NCI-H2081 (cell line): ENCODE measurements around the gene PRR35.

Experiments
- DNase-seq, 2 experiments: peaks; one replicate each; lab custom pipeline; 2025; lab: John Stamatoyannopoulos, UW

The PRR35 gene

DNA sequence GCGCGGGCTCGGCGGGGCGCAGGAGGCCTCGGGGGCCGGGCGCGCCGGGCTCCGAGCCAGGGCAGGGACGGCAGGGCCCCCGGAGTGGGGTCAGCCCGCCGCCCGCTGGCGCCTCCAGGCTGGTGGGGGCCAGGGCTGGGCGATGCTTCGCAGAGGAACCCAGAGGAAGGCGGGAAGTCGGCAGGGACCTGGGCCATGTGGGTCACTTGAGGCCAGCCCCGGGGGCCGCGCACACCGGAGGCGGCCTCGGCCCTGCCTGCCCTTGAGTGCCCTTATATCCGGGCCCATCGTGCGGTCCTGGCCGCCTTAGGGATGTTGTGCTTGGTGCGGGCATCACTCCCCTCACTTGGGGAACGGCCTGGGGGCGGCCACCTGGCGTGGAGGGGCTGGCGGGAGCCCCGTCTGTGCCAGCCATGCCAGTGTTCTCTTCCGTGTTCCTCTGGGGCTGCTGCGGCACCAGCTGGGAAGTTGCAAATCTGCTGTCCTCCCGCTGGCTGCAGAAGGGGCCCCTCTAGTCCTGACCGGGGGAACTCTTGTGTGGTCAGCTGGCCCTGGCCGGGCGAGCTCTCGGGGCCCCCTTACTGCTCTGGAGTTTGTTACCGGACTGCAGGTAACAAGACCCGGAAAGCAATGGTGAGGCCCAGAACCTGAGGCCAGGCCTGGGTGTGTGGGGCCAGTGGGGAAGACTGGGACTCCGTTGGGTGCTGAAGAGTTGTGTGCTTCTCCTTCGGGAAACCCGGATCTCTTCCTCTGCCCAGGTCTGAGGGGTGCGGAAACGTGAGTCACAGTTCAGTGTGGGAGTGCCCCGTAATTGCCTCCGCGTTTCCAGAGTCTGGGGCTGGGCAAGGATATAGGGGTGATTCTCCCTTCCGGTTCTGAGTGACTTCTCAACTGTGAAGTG is 31.8 kb upstream of the PRR35 start:
- peak in 1 of 2 experiments; percentile 21 for DNase-seq

DNA sequence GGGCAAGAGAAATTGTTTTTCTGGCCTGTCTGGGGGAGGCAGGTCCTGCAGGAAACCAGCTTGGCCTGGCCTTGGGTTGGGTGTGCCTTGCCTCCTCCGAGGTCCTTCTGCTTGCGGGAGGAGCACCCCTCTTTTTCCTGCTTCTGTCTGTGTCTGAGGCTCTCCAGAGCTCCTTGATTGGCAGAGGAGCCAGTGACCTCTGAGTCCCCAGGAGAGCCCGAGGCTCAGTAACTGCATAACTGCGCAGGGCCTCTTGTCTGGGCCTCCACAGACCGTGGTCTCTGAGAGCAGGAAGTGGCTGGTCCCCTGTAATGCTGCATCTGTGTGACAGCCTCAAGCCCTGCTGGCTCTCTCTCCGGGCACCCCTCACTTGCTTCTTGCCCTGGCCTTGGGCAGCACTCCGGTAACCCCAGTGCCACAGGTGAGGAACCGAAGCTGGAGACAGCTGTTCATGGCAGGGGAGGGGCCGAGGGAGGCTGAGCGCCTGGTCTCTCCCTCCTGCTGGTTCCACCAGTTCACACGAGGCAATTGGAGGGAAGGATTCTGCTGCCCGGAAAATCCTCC is 31.1 kb upstream of the PRR35 start:
- DNase-seq: no peak

DNA sequence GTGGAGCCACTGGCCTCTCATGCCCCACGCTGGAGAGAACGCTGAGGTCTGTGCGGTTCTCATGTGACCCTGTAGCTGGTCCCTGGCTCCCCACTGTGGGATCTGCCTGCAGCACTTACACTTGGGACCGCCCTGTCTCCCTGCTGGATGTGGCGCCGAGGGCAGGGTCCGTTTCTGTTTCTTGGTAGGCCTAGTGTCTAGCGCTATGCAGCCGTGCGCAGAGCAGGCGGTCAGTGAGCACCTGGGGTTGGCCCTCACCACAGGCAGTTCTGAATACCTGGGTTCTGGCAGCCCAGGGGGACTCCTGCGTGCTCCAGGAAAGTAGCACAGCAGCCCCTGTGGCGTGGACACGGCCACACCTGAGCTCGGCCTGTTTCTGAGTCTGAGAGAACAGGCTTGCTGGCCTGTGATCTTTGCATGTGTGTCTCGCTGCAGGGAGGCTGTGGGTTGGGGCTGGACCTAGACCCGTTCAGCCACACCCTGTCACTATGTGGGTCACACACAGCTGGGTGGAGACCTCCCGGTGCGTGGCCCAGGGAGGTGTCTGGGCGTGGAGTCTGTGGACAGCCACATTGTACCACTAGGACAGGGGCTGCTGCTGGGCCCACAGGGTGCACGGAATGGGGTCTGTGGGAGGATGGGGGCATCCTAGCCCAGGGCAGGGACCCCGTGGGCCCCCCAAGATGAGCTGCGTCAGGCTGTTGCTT is 29.9 kb upstream of the PRR35 start:
- no peak for DNase-seq

DNA sequence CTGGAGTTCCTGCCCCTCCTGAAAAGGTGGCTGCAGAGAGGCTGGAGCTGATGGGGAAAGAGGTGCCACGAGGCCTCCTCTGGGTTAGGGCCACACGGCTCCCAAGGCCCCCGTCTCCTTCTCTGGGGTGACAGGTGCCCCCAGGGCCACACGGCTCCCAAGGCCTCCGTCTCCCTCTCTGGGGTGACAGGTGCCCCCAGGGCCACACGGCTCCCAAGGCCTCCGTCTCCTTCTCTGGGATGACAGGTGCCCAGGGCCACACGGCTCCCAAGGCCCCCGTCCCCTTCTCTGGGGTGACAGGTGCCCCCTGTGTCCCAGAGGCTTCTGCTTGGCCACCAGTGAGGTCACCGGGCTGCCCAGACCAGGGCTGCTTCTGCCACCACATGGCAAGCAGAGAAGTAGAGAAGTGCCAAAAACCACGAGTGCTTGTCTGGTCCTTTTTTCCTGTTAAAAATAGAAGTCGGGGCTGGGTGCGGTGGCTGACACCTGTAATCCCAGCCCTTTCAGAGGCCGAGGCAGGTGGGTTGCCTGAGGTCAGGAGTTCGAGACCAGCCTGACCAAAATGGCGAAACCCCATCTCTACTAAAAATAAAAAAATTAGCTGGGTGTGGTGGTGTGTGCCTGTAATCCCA is 28.6 kb upstream of the PRR35 start:
- DNase-seq: no peak

- no peak for DNase-seq
These were observed 26.6 kb upstream of the PRR35 start for GRCh38 chr16:533391-534123.

DNA sequence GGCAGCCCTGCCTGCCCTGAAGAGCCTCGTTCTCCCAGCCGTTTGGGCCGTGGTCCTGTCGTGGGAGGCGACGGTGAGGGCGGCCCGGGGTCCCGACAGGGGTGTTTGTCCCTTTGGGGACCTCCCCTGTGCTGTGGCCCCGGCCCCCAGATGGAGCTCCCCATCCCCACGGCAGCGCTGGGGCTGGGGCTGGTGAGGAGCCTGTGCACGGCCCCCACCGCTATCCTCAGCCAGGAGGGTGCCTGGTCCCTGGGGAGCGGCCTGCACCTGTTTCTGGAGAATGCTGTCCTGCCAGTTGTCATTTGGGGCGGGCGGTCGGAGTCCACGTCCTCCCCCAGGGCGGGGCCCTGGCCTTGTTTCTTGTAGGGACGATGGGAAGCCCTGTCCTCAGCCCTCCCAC is 26.1 kb upstream of the PRR35 start:
- DNase-seq: no peak

GRCh38 chr16:534856-535445 is 25.2 kb upstream of the PRR35 start:
- no peak for DNase-seq

GRCh38 chr16:535446-536405 is 24.5 kb upstream of the PRR35 start:
- DNase-seq: no peak

- no peak for DNase-seq
These were observed 23.4 kb upstream of the PRR35 start for GRCh38 chr16:536746-537145.

GRCh38 chr16:537415-538335 is 22.5 kb upstream of the PRR35 start:
- no peak for DNase-seq

DNA sequence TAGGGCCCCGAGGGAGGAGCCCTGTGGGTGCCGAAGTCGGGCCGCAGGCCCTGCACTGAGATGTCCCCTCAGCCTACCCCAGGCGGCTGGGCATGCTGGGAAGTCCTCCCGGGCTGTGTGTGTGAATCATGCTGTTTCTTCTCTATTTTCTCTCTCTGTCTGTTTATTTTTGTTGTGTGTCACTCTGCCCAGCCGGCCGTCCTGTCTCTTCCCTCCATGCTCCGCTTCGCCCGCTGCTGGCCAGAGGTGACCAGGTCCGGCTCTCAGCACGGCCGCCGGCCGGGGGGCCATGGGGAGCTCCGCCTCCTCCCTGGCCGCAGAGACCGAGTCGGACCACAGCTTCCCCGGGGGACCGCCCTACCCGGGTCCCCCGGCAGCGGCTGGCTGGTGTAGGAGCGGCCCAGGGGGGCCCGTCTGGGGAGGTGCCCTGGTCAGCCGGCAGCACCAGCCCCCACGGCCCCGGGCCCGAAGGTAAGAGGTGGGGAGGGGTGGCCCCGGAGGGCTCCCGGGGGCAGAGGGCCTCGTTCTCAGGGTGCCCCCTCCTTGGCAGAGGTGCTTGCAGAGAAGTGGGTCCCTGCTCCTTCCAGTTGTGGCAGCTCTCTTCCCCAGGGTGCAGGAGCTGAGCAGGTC is 20.2 kb upstream of the PRR35 start:
- DNase-seq: no peak

GRCh38 chr16:540645-541340 is 19.4 kb upstream of the PRR35 start:
- DNase-seq: no peak

- DNase-seq: no peak
These were observed 16.7 kb upstream of the PRR35 start for GRCh38 chr16:543301-544164.

GRCh38 chr16:544517-544916 is 15.7 kb upstream of the PRR35 start:
- no peak for DNase-seq

DNA sequence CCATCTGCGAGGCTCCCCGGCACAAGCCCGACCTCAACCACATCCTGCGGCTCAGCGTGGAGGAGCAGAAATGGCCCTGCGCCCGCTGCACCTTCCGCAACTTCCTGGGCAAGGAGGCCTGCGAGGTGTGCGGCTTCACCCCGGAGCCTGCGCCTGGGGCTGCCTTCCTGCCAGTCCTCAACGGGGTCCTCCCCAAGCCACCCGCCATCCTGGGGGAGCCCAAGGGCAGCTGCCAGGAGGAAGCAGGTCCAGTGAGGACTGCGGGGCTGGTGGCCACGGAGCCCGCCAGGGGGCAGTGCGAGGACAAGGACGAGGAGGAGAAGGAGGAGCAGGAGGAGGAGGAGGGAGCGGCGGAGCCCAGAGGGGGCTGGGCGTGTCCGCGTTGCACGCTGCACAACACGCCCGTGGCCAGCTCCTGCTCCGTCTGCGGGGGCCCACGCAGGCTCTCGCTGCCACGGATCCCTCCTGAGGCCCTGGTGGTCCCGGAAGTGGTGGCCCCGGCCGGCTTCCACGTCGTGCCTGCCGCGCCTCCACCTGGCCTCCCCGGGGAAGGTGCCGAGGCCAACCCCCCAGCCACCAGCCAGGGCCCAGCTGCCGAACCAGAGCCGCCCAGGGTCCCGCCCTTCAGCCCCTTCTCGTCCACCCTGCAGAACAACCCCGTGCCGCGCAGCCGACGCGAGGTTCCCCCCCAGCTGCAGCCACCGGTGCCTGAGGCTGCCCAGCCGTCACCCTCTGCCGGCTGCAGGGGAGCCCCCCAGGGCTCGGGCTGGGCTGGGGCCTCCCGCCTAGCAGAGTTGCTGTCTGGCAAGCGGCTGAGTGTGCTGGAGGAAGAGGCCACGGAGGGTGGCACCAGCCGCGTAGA is 13.1 kb upstream of the PRR35 start:
- DNase-seq: no peak

DNA sequence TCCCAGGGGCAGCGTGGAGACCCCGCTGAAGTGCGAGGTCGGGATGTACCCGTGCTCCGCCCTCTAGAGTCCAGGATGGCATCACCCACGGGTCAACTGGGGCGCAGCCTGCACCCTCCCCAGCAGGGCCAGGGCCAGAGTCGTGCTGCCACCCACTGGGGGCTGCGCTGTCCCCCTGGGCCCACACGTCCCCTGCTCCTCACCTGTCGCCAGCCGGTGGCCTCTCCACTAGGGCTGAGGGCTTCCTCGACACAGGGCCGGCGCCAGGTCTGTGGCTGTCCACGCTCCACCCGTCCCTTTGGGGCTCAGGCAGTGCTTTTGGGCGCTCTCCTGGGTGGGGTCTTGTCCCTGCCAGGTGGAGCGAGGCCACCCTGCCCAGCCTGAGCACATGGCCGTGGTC is 11.6 kb upstream of the PRR35 start:
- DNase-seq: no peak
